Neural progenitor cell (in vitro differentiated cells): ENCODE results near the gene APLP1.

Experiments used
- CTCF ChIP-seq: fragments of 200-600 bp; sonication (generic); IDR thresholded peaks from 2 replicates; pipeline ENCODE4 v1.5.1; 2017; ENCODE audit warnings: antibody characterized with exemption, mild to moderate bottlenecking
- EZH2 ChIP-seq: fragments of 200-600 bp; sonication (generic); IDR thresholded peaks from 2 replicates; pipeline ENCODE4 v1.6.1; 2017; ENCODE audit warnings: antibody characterized with exemption, mild to moderate bottlenecking, moderate library complexity

DNA sequence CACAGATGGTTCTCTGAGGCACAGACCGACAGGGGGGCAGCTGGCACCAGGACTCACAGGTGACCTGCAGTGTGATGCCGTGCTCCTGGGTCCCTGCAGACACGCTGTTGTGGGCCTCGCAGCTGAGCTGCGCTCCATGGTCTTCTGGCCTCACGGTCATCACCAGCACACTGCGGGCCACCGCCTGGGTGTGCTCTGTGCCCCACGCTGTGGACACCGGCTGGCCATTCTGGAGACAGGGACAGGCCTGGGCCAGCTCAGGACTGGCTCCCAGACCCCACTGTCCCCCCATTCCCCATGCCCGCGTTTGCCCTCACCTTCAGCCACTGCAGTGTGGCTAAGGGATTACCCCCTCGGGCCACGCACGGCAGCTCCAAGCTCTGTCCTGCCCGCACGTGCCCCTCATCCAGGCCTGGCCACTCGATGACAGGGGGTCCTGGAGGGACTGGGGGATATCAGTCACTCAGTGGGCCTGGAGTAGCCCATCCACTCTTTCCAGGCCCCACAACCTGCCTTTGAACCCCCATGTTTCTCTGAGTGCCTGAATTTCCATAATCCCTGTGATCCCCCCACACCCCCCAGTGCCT is 19.4 kb upstream of the APLP1 start:
- TF ChIP-seq CTCF: no peak
- TF ChIP-seq EZH2: no peak
